ENCODE results near the gene LTA.

The LTA gene

GRCh38 chr6:31572041-31572911 is at the start of gene LTA:
LTA (plus strand) TSS chr6:31572289; CDS start chr6:31572743, 454 bp downstream.
- no peak for DNase-seq

GRCh38 chr6:31525553-31525931 is 46.5 kb upstream of the LTA start:
- DNase-seq, result no peak

GRCh38 chr6:31525932-31526591 is 46.0 kb upstream of the LTA start:
- DNase-seq, result no peak

GRCh38 chr6:31528307-31528777 is 43.7 kb upstream of the LTA start:
- no peak for DNase-seq

- DNase-seq, result no peak
These were observed 43.2 kb upstream of the LTA start, which contains the start of gene MCCD1 for GRCh38 chr6:31528821-31529328. MCCD1 (plus strand) TSS chr6:31528962; CDS start chr6:31529015, 53 bp downstream.

- no peak for DNase-seq
These were observed 42.5 kb upstream of the LTA start for GRCh38 chr6:31529329-31530150.

GRCh38 chr6:31530659-31531058 is 41.4 kb upstream of the LTA start:
- no peak for DNase-seq

- no peak for DNase-seq
These were observed 40.9 kb upstream of the LTA start for GRCh38 chr6:31531162-31531561.

GRCh38 chr6:31531771-31532643 is 40.1 kb upstream of the LTA start:
- no peak for DNase-seq

GRCh38 chr6:31532644-31533454 is 39.2 kb upstream of the LTA start:
- DNase-seq, result no peak

- DNase-seq, result no peak
These were observed 38.6 kb upstream of the LTA start for GRCh38 chr6:31533455-31533841.

- no peak for DNase-seq
These were observed 38.1 kb upstream of the LTA start for GRCh38 chr6:31534011-31534410.

GRCh38 chr6:31534521-31535040 is 37.5 kb upstream of the LTA start:
- DNase-seq, result no peak

GRCh38 chr6:31535538-31536324 is 36.4 kb upstream of the LTA start:
- DNase-seq, result no peak

- no peak for DNase-seq
These were observed 33.2 kb upstream of the LTA start for GRCh38 chr6:31538805-31539400.

- DNase-seq, result no peak
These were observed 31.4 kb upstream of the LTA start for GRCh38 chr6:31540640-31541039.

GRCh38 chr6:31541059-31541657 is 30.9 kb upstream of the LTA start:
- no peak for DNase-seq

GRCh38 chr6:31541658-31542521 is 30.2 kb upstream of the LTA start, which contains the start of gene DDX39B:
DDX39B (minus strand) TSS chr6:31542003; CDS start chr6:31540532, 1,471 bp downstream.
- peak; percentile 27 to 84 for DNase-seq
